Left ventricle myocardium superior (tissue), 1 donor: ENCODE measurements around the gene CACNA1I. TPM values are rescaled to one million over a fixed set of nuclear protein-coding genes. Genes with fewer than 3 reads are reported as not detected.

Experiments used
- ATAC-seq: fragments of 200-7000 bp; cut with Tn5 transposase; one replicate; pipeline ENCODE4 v1.9.1; 2020; ENCODE audit warnings: mild to moderate bottlenecking, moderate library complexity
- DNase-seq: peaks from one replicate; pipeline ENCODE4 v3.0.0-alpha.2; 2020
- intact Hi-C: fragments of 100-400 bp; cut with micrococcal nuclease; formaldehyde crosslinking; loops from one replicate; pipeline ENCODE4 v1.11.0; 2022
- total RNA-seq: library from RNA; stranded (reverse); fragmentation: NEBNext Ultra II Directional; extraction: Animal tissue kit (Norgen Biotek cat#: 25700); gene quantifications from one replicate; pipeline ENCODE4 v1.2.1, GENCODE V29; 2021
- donor health status: DM: no; HTN: yes; CAD: no; lungs with severe emphysema.

The CACNA1I gene
- total RNA-seq, 1 donor from 2014 or later, result not detected

- DNase-seq (no peak), ATAC-seq (peak; percentile 90)
- intact Hi-C loops, result no loop called here
Measured at GRCh38 chr22:39593066-39593930, 22.7 kb downstream of the CACNA1I start.

GRCh38 chr22:39593931-39594285 lies 23.4 kb downstream of the CACNA1I start:
- intact Hi-C loops, result no loop called here
- DNase-seq, result no peak
- ATAC-seq, result no peak

- intact Hi-C loops, result no loop called here
- no peak for DNase-seq
- no peak for ATAC-seq
Measured at GRCh38 chr22:39594411-39594810, 23.9 kb downstream of the CACNA1I start.

- no peak for DNase-seq
- intact Hi-C loops, result no loop called here
- no peak for ATAC-seq
Measured at GRCh38 chr22:39595622-39596172, 25.1 kb downstream of the CACNA1I start.

- DNase-seq (no peak), ATAC-seq (no peak)
- intact Hi-C loops, result no loop called here
Measured at GRCh38 chr22:39596601-39597000, 26.0 kb downstream of the CACNA1I start.

- ATAC-seq (no peak), DNase-seq (no peak)
- intact Hi-C loops, result no loop called here
Measured at GRCh38 chr22:39597236-39597869, 26.8 kb downstream of the CACNA1I start.

- intact Hi-C loops, result no loop called here
- no peak for DNase-seq
- ATAC-seq, result peak; percentile 59
Measured at GRCh38 chr22:39598017-39598965, 27.7 kb downstream of the CACNA1I start.

- intact Hi-C loops, result no loop called here
Measured at GRCh38 chr22:39600491-39601179, 30.1 kb downstream of the CACNA1I start.

GRCh38 chr22:39601180-39601535 lies 30.6 kb downstream of the CACNA1I start:
- no peak for DNase-seq
- intact Hi-C loops, result no loop called here
- ATAC-seq, result no peak

More at GRCh38 chr22:39600491-39601179, 30.1 kb downstream of the CACNA1I start:
- ATAC-seq (no peak), DNase-seq (no peak)

GRCh38 chr22:39603345-39603744 lies 32.8 kb downstream of the CACNA1I start:
- DNase-seq (no peak), ATAC-seq (no peak)
- intact Hi-C loops, result no loop called here

GRCh38 chr22:39610246-39610645 lies 39.7 kb downstream of the CACNA1I start:
- intact Hi-C loops, result no loop called here
- ATAC-seq (no peak), DNase-seq (no peak)

GRCh38 chr22:39610766-39611165 lies 40.2 kb downstream of the CACNA1I start:
- intact Hi-C loops, result no loop called here
- DNase-seq (no peak), ATAC-seq (no peak)

GRCh38 chr22:39611360-39611759 lies 40.8 kb downstream of the CACNA1I start:
- no peak for ATAC-seq
- intact Hi-C loops, result no loop called here
- no peak for DNase-seq

GRCh38 chr22:39612811-39613548 lies 42.4 kb downstream of the CACNA1I start:
- no peak for ATAC-seq

GRCh38 chr22:39613549-39613921 lies 43.0 kb downstream of the CACNA1I start:
- intact Hi-C loops, result no loop called here
- no peak for ATAC-seq
- DNase-seq, result no peak

More at GRCh38 chr22:39612811-39613548, 42.4 kb downstream of the CACNA1I start:
- DNase-seq, result no peak
- intact Hi-C loops, result no loop called here

- no peak for ATAC-seq
- no peak for DNase-seq
- intact Hi-C loops, result no loop called here
Measured at GRCh38 chr22:39614442-39614841, 43.9 kb downstream of the CACNA1I start.

- ATAC-seq, result no peak
- intact Hi-C loops, result no loop called here
- no peak for DNase-seq
Measured at GRCh38 chr22:39616051-39616450, 45.5 kb downstream of the CACNA1I start.

GRCh38 chr22:39616781-39617180 lies 46.2 kb downstream of the CACNA1I start:
- DNase-seq, result no peak
- ATAC-seq, result no peak
- intact Hi-C loops, result no loop called here
